ENCODE measurements around the gene CNKSR3. TPM values are rescaled to one million over a fixed set of nuclear protein-coding genes. Genes with fewer than 3 reads are reported as not detected.
A peak's percentile ranks its signal among the peaks of the same experiment; 100 is the strongest.

CNKSR3 gene
- total and polyA plus RNA-seq, 8 donors = 10.5 to 33.2 (median 29.8) TPM

DNA sequence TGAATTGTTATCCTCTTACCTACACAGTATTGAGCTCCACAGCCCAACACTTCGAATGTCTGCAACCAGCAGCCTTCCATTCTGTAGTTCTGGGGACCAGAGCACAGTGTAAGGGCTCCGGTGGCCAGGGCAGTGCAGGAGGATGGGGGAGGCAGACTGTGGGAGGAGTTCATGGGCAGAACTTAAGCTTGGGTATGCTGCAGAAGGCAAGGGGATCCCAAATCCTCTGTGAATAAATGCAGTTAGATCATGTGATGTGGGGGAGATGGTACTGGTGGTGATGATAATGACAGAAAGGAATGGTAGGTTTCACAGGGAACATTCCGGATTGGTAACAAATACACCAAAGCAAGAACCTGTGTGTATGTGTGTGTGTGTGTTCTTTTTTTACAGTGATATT is 26.5 kb upstream of the CNKSR3 start:
- ATAC-seq = no peak
- Histone ChIP-seq H3K4me3 (no peak overlapping the region), H3K4me1 (no peaks in the 10 kb centered on the region), H3K9me3 (no peaks in the 10 kb centered on the region), H3K27ac (no peak overlapping the region), H3K36me3 (no peaks in the 10 kb centered on the region), H3K27me3 (no peaks in the 10 kb centered on the region)
- DNase-seq = no peak
- intact Hi-C loops (cut with DNase I) = no loop called here
- TF ChIP-seq, protein P1, sequence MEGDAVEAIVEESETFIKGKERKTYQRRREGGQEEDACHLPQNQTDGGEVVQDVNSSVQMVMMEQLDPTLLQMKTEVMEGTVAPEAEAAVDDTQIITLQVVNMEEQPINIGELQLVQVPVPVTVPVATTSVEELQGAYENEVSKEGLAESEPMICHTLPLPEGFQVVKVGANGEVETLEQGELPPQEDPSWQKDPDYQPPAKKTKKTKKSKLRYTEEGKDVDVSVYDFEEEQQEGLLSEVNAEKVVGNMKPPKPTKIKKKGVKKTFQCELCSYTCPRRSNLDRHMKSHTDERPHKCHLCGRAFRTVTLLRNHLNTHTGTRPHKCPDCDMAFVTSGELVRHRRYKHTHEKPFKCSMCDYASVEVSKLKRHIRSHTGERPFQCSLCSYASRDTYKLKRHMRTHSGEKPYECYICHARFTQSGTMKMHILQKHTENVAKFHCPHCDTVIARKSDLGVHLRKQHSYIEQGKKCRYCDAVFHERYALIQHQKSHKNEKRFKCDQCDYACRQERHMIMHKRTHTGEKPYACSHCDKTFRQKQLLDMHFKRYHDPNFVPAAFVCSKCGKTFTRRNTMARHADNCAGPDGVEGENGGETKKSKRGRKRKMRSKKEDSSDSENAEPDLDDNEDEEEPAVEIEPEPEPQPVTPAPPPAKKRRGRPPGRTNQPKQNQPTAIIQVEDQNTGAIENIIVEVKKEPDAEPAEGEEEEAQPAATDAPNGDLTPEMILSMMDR (IDR thresholded peaks at IDR 0.05) = no peak

DNA sequence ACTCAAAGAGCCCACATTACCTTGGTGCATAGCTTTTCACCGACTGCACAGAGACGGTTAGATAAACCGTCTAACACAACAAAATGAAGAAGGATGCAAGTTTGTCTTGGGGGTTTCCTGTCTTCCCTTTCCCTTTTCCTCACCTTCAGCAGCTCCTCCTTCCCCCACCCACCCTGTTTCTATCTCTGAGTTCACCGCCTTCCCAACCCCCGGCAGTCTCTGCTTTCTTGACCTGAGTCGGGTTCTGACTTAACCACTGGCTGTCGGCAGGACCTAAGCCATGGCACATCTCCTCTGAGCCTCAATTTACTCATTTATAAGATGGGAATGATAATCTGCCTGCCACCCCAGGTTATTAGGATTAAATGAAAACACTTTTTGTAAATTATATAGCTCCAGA is 25.8 kb upstream of the CNKSR3 start:
- H3K27ac ChIP-seq = no peak overlapping the region
- no peak overlapping the region for H3K4me3 ChIP-seq
- no peaks in the 10 kb centered on the region for H3K27me3 ChIP-seq
- no peaks in the 10 kb centered on the region for H3K4me1 ChIP-seq
- TF ChIP-seq, protein P1 (IDR thresholded peaks at IDR 0.05) = no peak
- intact Hi-C loops (cut with DNase I) = no loop called here
- H3K9me3 ChIP-seq = no peaks in the 10 kb centered on the region
- H3K36me3 ChIP-seq = no peaks in the 10 kb centered on the region
- DNase-seq (no peak), ATAC-seq (no peak)

DNA sequence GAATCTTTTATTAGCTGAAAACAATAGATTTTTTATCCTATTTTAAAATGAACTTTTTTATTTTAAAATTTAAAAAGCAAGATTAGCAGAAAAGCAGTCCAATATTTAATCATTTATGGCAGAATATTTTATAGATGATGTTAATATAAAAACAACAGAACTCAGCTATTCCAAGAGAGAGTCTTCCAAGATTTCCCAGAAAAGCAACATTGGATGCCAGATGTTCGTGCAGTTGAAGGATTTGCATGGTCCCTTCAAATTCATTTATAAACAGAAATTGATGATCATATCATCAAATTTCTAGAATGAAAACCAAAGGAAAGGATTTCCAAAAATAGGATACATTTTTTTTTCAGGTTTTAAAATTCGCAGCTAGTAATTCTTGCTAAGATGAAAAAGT is 25.4 kb upstream of the CNKSR3 start:
- H3K27me3 ChIP-seq = no peaks in the 10 kb centered on the region
- H3K4me3 ChIP-seq = no peak overlapping the region
- no peaks in the 10 kb centered on the region for H3K36me3 ChIP-seq
- no peak for DNase-seq
- TF ChIP-seq, protein P1 (IDR thresholded peaks at IDR 0.05) = no peak
- H3K4me1 ChIP-seq = no peaks in the 10 kb centered on the region
- intact Hi-C loops (cut with DNase I) = no loop called here
- H3K9me3 ChIP-seq = no peaks in the 10 kb centered on the region
- ATAC-seq = no peak
- no peak overlapping the region for H3K27ac ChIP-seq

DNA sequence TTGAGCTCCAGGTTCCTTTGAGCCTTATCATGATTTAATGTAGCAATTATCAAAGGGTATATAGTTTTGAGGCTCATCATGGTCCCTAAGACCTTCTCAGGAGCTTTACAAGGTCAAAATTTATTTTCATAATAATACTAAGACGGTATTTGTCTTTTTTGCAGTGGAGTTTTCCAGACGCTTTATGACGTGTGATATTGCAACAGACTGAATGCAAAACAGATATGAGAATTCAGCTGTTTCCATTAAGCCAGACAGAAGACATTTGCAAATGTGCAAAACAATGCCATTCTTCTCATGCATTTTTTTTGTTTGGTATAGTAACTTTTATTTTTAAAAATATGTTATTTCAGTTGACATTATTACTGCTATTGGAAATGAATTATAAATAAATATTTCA is 24.7 kb upstream of the CNKSR3 start:
- DNase-seq = peak in 2 of 4 donors; percentile 54 to 70

DNA sequence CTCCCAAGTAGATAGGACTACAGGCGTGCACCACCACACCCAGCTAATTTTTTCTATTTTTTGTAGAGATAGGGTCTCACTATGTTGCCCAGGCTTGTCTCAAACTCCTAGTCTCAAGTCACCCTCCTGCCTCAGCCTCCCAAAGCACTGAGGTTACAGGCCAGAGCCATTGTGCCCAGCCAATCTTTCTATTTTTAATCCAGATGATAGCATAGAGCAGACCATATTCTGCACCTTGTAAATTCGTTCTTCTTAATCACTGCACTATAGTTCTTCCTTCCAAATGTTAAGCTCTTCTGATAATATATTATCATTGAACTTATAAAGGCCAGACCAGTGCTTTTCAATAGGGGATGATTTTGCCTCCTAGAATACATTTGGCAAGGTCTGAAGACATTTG is 24.0 kb upstream of the CNKSR3 start:
- DNase-seq (no peak), ATAC-seq (no peak)
- Histone ChIP-seq H3K9me3 (no peaks in the 10 kb centered on the region), H3K4me3 (no peak overlapping the region), H3K27ac (no peak overlapping the region), H3K27me3 (no peaks in the 10 kb centered on the region), H3K36me3 (no peaks in the 10 kb centered on the region), H3K4me1 (no peaks in the 10 kb centered on the region)
- TF ChIP-seq, protein P1 (IDR thresholded peaks at IDR 0.05) = no peak
- intact Hi-C loops (cut with DNase I) = no loop called here

More for the DNA sequence above, 24.7 kb upstream of the CNKSR3 start:
- no peaks in the 10 kb centered on the region for H3K36me3 ChIP-seq
- TF ChIP-seq, protein P1 (IDR thresholded peaks at IDR 0.05) = no peak
- H3K27ac ChIP-seq = no peak overlapping the region
- no peak overlapping the region for H3K4me3 ChIP-seq
- intact Hi-C loops (cut with DNase I) = no loop called here
- no peak for ATAC-seq
- no peaks in the 10 kb centered on the region for H3K4me1 ChIP-seq
- no peaks in the 10 kb centered on the region for H3K9me3 ChIP-seq
- no peaks in the 10 kb centered on the region for H3K27me3 ChIP-seq
